K562 (cell line): ENCODE data around the gene PSMD2. TPM values are rescaled to one million over a fixed set of nuclear protein-coding genes. Genes with fewer than 3 reads are reported as not detected.
A peak's percentile ranks its signal among the peaks of the same experiment; 100 is the strongest.

ENCODE experiments used
- ETS2 ChIP-seq: IDR thresholded peaks from 2 replicates; pipeline ENCODE4 v1.6.1; 2016; ENCODE audit warnings: borderline replicate concordance, missing genetic modification characterization, mild to moderate bottlenecking, moderate library complexity, missing compliant biosample characterization; ENCODE audit not compliant: poor library complexity, severe bottlenecking
- FOSL1 ChIP-seq: fragments of 200-800 bp; sonication (Bioruptor generic); conservative IDR thresholded peaks from 2 replicates; pipeline ENCODE4 v1.6.1; 2016; ENCODE audit warnings: missing genetic modification characterization, missing compliant biosample characterization
- FOXJ2 ChIP-seq: fragments of 200-800 bp; sonication (Bioruptor generic); IDR thresholded peaks from 2 replicates; pipeline ENCODE4 v1.6.1; 2016; ENCODE audit warnings: missing genetic modification characterization, missing compliant biosample characterization
- HDAC3 ChIP-seq: fragments of 450-650 bp; IDR thresholded peaks from 2 replicates; pipeline ENCODE4 v1.6.1; 2018; ENCODE audit warnings: borderline replicate concordance, mild to moderate bottlenecking, moderate library complexity; ENCODE audit not compliant: partially characterized antibody
- HNRNPL ChIP-seq: fragments of 200-400 bp; formaldehyde crosslinking; IDR thresholded peaks from 2 replicates; pipeline ENCODE4 v1.6.1; 2017; ENCODE audit warnings: low read depth, mild to moderate bottlenecking, low read length
- JUN ChIP-seq, 2 experiments: sonication (generic) in 1 of 2; formaldehyde crosslinking in 1 of 2; IDR thresholded peaks; 2 replicates each; pipeline versions ENCODE4 v1.6.1 to v1.8.0; 2012 to 2022; ENCODE audit warnings: borderline replicate concordance in 2 of 2, mild to moderate bottlenecking in 2 of 2, improper control_type of control experiment in 1 of 2, low read depth in 1 of 2, low read length in 1 of 2, missing genetic modification reagents in 1 of 2
- KLF16 ChIP-seq: IDR thresholded peaks from 2 replicates; pipeline ENCODE4 v1.6.1; 2016; ENCODE audit warnings: antibody characterized with exemption
- MCM5 ChIP-seq: fragments of 450-650 bp; IDR thresholded peaks from 2 replicates; pipeline ENCODE4 v1.6.1; 2016; ENCODE audit warnings: low read depth
- PPARD ChIP-seq: fragments of 250-450 bp; sonication (Bioruptor Pico); IDR thresholded peaks from 2 replicates; pipeline ENCODE4 v1.8.0; 2022; ENCODE audit warnings: inconsistent platforms, mild to moderate bottlenecking, moderate library complexity
- PRPF4 ChIP-seq: fragments of 200-400 bp; formaldehyde crosslinking; IDR thresholded peaks from one replicate; pipeline ENCODE4 v1.6.1; 2017; ENCODE audit warnings: low read length, low read depth, mild to moderate bottlenecking; ENCODE audit not compliant: insufficient read depth, poor library complexity, severe bottlenecking
- RBM34 ChIP-seq: fragments of 200-400 bp; formaldehyde crosslinking; IDR thresholded peaks from 2 replicates; pipeline ENCODE4 v1.6.1; 2018; ENCODE audit warnings: low read length, borderline replicate concordance; ENCODE audit not compliant: insufficient read depth
- RERE ChIP-seq: sonication (generic); formaldehyde crosslinking; IDR thresholded peaks from 2 replicates; pipeline ENCODE4 v1.8.0; 2023; ENCODE audit warnings: missing genetic modification reagents, mild to moderate bottlenecking, borderline replicate concordance
- STAT5B ChIP-seq: fragments of 250-450 bp; sonication (Bioruptor Pico); IDR thresholded peaks from 2 replicates; pipeline ENCODE4 v1.8.0; 2021; ENCODE audit warnings: mild to moderate bottlenecking, inconsistent platforms
- TCF15 ChIP-seq: fragments of 250-450 bp; sonication (Bioruptor Pico); IDR thresholded peaks from 2 replicates; pipeline ENCODE4 v1.8.0; 2022; ENCODE audit warnings: moderate library complexity, mild to moderate bottlenecking, inconsistent platforms
- THRAP3 ChIP-seq: fragments of 450-650 bp; IDR thresholded peaks from 2 replicates; pipeline ENCODE4 v1.6.1; 2016; ENCODE audit warnings: mild to moderate bottlenecking, inconsistent platforms, borderline replicate concordance
- VEZF1 ChIP-seq: fragments of 200-800 bp; sonication (Bioruptor generic); IDR thresholded peaks from 2 replicates; pipeline ENCODE4 v1.6.1; 2017; ENCODE audit warnings: missing genetic modification characterization, missing compliant biosample characterization
- ZBTB8A ChIP-seq: fragments of 450-650 bp; IDR thresholded peaks from 2 replicates; pipeline ENCODE4 v1.6.1; 2018; ENCODE audit warnings: mild to moderate bottlenecking, moderate library complexity; ENCODE audit not compliant: partially characterized antibody
- ZNF699 ChIP-seq: fragments of 250-450 bp; sonication (Bioruptor Pico); IDR thresholded peaks from 2 replicates; pipeline ENCODE4 v1.8.0; 2021; ENCODE audit warnings: mild to moderate bottlenecking, moderate library complexity; ENCODE audit not compliant: insufficient replicate concordance
- polyA plus RNA-seq, 8 experiments: library from polyadenylated mRNA; depleted of rRNA in 4 of 8; stranded (reverse) in 5 of 8; unstranded in 3 of 8; fragments of >200 nt; fragmentation: Nextera tagmentation in 2 of 8; fragmentation: Illumina TruSeq in 1 of 8; extraction: Ambion mirVana in 2 of 8; extraction: Trizol in 1 of 8; gene quantifications; 2 replicates each; pipeline versions ENCODE4 v1.2.1 to v1.2.3, GENCODE V29; 2011 to 2014; ENCODE audit warnings: inconsistent platforms in 1 of 8, missing spikeins in 1 of 8
- total RNA-seq, 7 experiments: library from RNA; depleted of rRNA in 6 of 7; stranded (reverse); fragments of >200 nt in 6 of 7; fragmentation: Illumina TruSeq in 2 of 7; extraction: Trizol in 2 of 7; gene quantifications; 2 replicates each; pipeline versions ENCODE4 v1.2.1 to v1.2.3, GENCODE V29; 2011 to 2021; ENCODE audit warnings: low replicate concordance in 1 of 7

Gene PSMD2
- total and polyA plus RNA-seq, 9 of the 15 experiments (the other 6 are each of a cell fraction or from before 2014, with no cell fraction given), result 152 to 484 (median 295) TPM

- TF ChIP-seq KLF16 (no peak), THRAP3 (no peak), RBM34 (no peak), TCF15 (CRISPR knock-in tag) (no peak), ZNF699 (CRISPR knock-in tag) (no peak), PRPF4 (no peak), HNRNPL (no peak), FOXJ2 (tag) (no peak), VEZF1 (CRISPR knock-in tag) (peak; percentile 83), ETS2 (tag) (no peak), HDAC3 (no peak), JUN (IDR thresholded peaks at IDR 0.05; ENCODE audit: borderline replicate concordance, low read depth, low read length) (peak; percentile 65; the same call in 1 of the 2 replicates), JUN (CRISPR knock-in tag; IDR thresholded peaks at IDR 0.05; ENCODE audit: borderline replicate concordance) (peak; percentile 78; the same call in 1 of the 2 replicates), MCM5 (no peak), FOSL1 (tag) (no peak), STAT5B (CRISPR knock-in tag) (no peak), PPARD (no peak), RERE (CRISPR knock-in tag) (no peak), ZBTB8A (no peak)
Observed at GRCh38 chr3:184335661-184336546, 36.9 kb downstream of the PSMD2 start (continued).
